COLO829 (cell line): Measurements from ENCODE around the gene POP4.
"Not testable (repeated sequence)": the region's sequence is repeated elsewhere in the genome, so short reads cannot be mapped to it uniquely, and the experiment has no call there.

Experiments
- DNase-seq: peaks from one replicate; pipeline ENCODE4 v3.0.0; 2012; ENCODE audit warnings: low spot score

POP4 gene

GRCh38 chr19:29605653-29606419, at the start of gene POP4:
TSS of gene POP4 (plus strand) at chr19:29606283. CDS start at chr19:29606319, 36 bp downstream.
- DNase-seq: peak; percentile 95

GRCh38 chr19:29559110-29559509, 47.0 kb upstream of the POP4 start:
- DNase-seq: not testable (repeated sequence)

GRCh38 chr19:29559743-29560142, 46.3 kb upstream of the POP4 start:
- DNase-seq: no peak

GRCh38 chr19:29560313-29561075, 45.6 kb upstream of the POP4 start:
- DNase-seq: no peak

GRCh38 chr19:29561601-29562000, 44.5 kb upstream of the POP4 start:
- no peak for DNase-seq

- DNase-seq: no peak
Measured at GRCh38 chr19:29562299-29563297, 43.5 kb upstream of the POP4 start.

GRCh38 chr19:29563486-29564101, 42.5 kb upstream of the POP4 start:
- no peak for DNase-seq

GRCh38 chr19:29564574-29565005, 41.5 kb upstream of the POP4 start:
- no peak for DNase-seq

- DNase-seq: no peak
Measured at GRCh38 chr19:29565171-29565570, 40.9 kb upstream of the POP4 start.

- DNase-seq: no peak
Measured at GRCh38 chr19:29566496-29567054, 39.5 kb upstream of the POP4 start.

GRCh38 chr19:29567366-29567915, 38.6 kb upstream of the POP4 start:
- DNase-seq: no peak

GRCh38 chr19:29568036-29569025, 37.8 kb upstream of the POP4 start:
- no peak for DNase-seq

- no peak for DNase-seq
Measured at GRCh38 chr19:29569038-29569911, 36.8 kb upstream of the POP4 start.

GRCh38 chr19:29571181-29571580, 34.9 kb upstream of the POP4 start:
- DNase-seq: no peak

- no peak for DNase-seq
Measured at GRCh38 chr19:29573486-29573885, 32.6 kb upstream of the POP4 start.

GRCh38 chr19:29574510-29574909, 31.6 kb upstream of the POP4 start:
- DNase-seq: no peak

- no peak for DNase-seq
Measured at GRCh38 chr19:29576046-29576606, 30.0 kb upstream of the POP4 start.
